CD4-positive, alpha-beta T cell treated with Interleukin-12 subunit alpha and Interleukin-12 subunit beta, for 1 hour (primary cell): Measurements from ENCODE around the gene HS6ST1.
A peak's percentile ranks its signal among the peaks of the same experiment; 100 is the strongest.
"Not testable (repeated sequence)": the region's sequence is repeated elsewhere in the genome, so short reads cannot be mapped to it uniquely, and the experiment has no call there.

Experiments
- DNase-seq: peaks from one replicate; pipeline ENCODE4 v3.0.0-alpha.2; 2020

HS6ST1 gene

GRCh38 chr2:128280158-128280871 lies 38.4 kb downstream of the HS6ST1 start:
- DNase-seq: no peak

- DNase-seq: no peak
Observed at GRCh38 chr2:128279786-128280157, 38.9 kb downstream of the HS6ST1 start.

GRCh38 chr2:128279009-128279408 lies 39.7 kb downstream of the HS6ST1 start:
- no peak for DNase-seq

- DNase-seq: no peak
Observed at GRCh38 chr2:128277961-128278681, 40.5 kb downstream of the HS6ST1 start.

GRCh38 chr2:128276878-128277675 lies 41.6 kb downstream of the HS6ST1 start:
- DNase-seq: no peak

- no peak for DNase-seq
Observed at GRCh38 chr2:128275498-128276045, 43.1 kb downstream of the HS6ST1 start.

- no peak for DNase-seq
Observed at GRCh38 chr2:128274218-128274617, 44.5 kb downstream of the HS6ST1 start.

GRCh38 chr2:128273469-128274081 lies 45.1 kb downstream of the HS6ST1 start:
- DNase-seq: peak; percentile 52

- no peak for DNase-seq
Observed at GRCh38 chr2:128272601-128273468, 45.8 kb downstream of the HS6ST1 start.

- DNase-seq: no peak
Observed at GRCh38 chr2:128271911-128272600, 46.6 kb downstream of the HS6ST1 start.

GRCh38 chr2:128271597-128271910 lies 47.1 kb downstream of the HS6ST1 start:
- no peak for DNase-seq

- no peak for DNase-seq
Observed at GRCh38 chr2:128270672-128271596, 47.7 kb downstream of the HS6ST1 start.

GRCh38 chr2:128269990-128270671 lies 48.5 kb downstream of the HS6ST1 start:
- no peak for DNase-seq

- no peak for DNase-seq
Observed at GRCh38 chr2:128269063-128269989, 49.3 kb downstream of the HS6ST1 start.

- not testable (repeated sequence) for DNase-seq
Observed at GRCh38 chr2:128268611-128269010, 50.1 kb downstream of the HS6ST1 start.

GRCh38 chr2:128268145-128268544 lies 50.5 kb downstream of the HS6ST1 start:
- not testable (repeated sequence) for DNase-seq

GRCh38 chr2:128267649-128268048 lies 51.0 kb downstream of the HS6ST1 start:
- DNase-seq: not testable (repeated sequence)

- not testable (repeated sequence) for DNase-seq
Observed at GRCh38 chr2:128267197-128267596, 51.5 kb downstream of the HS6ST1 start.
